SHP77 (cell line): ENCODE measurements around the gene EPS8L3.
"Not testable (repeated sequence)": the region's sequence is repeated elsewhere in the genome, so short reads cannot be mapped to it uniquely, and the experiment has no call there.

ENCODE experiments used
- DNase-seq, 2 experiments: peaks; one replicate each; lab custom pipeline; 2025; lab: John Stamatoyannopoulos, UW

Gene EPS8L3

DNA sequence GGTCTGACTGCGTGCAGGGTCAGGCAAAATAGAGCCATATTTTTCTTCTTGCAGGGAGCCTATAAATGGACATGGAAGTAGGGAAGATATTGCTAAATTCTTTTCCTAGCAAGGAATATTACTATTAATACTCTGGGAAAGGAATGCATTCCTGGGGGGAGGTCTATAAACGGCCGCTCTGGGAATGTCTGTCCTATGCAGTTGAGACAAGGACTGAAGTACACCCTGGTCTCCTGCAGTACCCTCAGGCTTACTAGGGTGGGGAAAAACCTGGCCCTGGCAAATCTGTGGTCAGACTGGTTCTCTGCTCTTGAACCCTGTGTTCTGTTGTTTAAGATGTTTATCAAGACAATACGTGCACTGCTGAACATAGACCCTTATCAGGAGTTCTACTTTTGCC is 54.8 kb downstream of the EPS8L3 start:
- DNase-seq = not testable (repeated sequence)

DNA sequence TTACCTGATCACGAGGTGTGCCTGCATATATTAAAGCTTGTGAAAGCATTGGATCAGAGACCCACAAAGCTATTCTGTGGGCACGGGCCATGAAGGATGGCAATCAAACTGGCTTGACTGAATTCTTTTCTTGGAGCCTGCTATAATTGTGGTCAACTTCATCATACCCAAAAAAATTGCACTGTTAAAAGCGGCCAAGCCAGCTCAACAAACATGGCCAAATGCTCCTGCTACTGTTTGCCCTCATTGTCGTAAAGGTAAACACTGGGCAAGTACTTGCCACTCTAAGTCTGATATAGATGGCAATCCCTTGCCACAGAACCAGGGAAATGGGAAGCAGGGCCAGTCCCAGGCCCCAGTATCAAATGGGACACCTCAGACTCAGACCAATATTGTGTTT is 58.3 kb downstream of the EPS8L3 start:
- no peak for DNase-seq

DNA sequence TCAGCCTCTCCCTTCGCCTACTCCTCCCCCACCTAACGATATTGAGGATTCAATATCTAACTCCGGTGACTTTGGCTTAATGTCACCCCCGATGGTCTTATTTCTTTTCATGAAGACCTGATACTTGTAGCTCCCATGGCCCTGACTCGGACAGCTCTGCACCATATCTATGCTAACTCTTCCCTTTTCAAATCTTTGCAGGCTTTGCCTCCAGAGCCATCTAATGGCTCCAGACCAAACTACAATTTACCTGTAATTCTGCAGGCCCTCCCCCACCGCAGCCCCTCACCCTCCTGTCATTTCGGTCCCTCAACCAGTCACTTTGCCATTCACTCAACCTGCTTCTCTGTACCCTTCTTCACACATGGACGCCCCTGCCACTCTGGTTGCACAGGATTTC is 59.5 kb downstream of the EPS8L3 start:
- no peak for DNase-seq

DNA sequence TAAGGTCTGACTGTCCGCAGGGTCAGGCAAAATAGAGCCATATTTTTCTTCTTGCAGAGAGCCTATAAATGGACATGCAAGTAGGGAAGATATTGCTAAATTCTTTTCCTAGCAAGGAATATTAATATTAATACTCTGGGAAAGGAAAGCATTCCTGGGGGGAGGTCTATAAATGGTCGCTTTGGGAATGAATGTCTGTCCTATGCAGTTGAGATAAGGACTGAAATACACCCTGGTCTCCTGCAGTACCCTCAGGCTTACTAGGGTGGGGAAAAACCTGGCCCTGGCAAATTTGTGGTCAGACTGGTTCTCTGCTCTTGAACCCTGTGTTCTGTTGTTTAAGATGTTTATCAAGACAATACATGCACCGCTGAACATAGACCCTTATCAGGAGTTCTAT is 60.8 kb downstream of the EPS8L3 start:
- not testable (repeated sequence) for DNase-seq
